ENCODE measurements around the gene ZNF618.

GRCh38 chr9:114031948-114032840 lies 156.1 kb downstream of the ZNF618 start:
- TF ChIP-seq, protein P1, sequence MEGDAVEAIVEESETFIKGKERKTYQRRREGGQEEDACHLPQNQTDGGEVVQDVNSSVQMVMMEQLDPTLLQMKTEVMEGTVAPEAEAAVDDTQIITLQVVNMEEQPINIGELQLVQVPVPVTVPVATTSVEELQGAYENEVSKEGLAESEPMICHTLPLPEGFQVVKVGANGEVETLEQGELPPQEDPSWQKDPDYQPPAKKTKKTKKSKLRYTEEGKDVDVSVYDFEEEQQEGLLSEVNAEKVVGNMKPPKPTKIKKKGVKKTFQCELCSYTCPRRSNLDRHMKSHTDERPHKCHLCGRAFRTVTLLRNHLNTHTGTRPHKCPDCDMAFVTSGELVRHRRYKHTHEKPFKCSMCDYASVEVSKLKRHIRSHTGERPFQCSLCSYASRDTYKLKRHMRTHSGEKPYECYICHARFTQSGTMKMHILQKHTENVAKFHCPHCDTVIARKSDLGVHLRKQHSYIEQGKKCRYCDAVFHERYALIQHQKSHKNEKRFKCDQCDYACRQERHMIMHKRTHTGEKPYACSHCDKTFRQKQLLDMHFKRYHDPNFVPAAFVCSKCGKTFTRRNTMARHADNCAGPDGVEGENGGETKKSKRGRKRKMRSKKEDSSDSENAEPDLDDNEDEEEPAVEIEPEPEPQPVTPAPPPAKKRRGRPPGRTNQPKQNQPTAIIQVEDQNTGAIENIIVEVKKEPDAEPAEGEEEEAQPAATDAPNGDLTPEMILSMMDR (IDR thresholded peaks at IDR 0.05; ENCODE audit: low read depth, low read length, poor library complexity, severe bottlenecking) = no peak
- no peak for TF ChIP-seq EZH2phosphoT487 (IDR thresholded peaks at IDR 0.05; ENCODE audit: borderline replicate concordance, low read length)
